Suprapubic skin (tissue), 3 donors: ENCODE data around the gene NPTXR.

ENCODE experiments used
- CTCF ChIP-seq, 2 donors: fragments of 200-600 bp in 1 of 2; fragments of 450-650 bp in 1 of 2; sonication (generic) in 1 of 2; IDR thresholded peaks; one replicate each; pipeline ENCODE4 v1.5.1; 2016 to 2019; ENCODE audit warnings: antibody characterized with exemption in 2 of 2, mild to moderate bottlenecking in 1 of 2, moderate library complexity in 1 of 2
- EP300 ChIP-seq: sonication (generic); formaldehyde crosslinking; IDR thresholded peaks from one replicate; pipeline ENCODE4 v1.6.1; 2017; ENCODE audit warnings: antibody characterized with exemption
- POLR2A ChIP-seq, 2 donors: fragments of 450-650 bp; IDR thresholded peaks; one replicate each; pipeline ENCODE4 v1.6.1; 2017; ENCODE audit warnings: antibody characterized with exemption in 2 of 2, mild to moderate bottlenecking in 2 of 2, moderate library complexity in 2 of 2

GRCh38 chr22:38799265-38800002 is 44.4 kb downstream of the NPTXR start:
- TF ChIP-seq CTCF (IDR thresholded peaks at IDR 0.05) (no peak), POLR2A (IDR thresholded peaks at IDR 0.05) (no peak), EP300 (no peak)
